T-helper 2 cell (primary cell): ENCODE results near the gene CYP17A1.
"Not testable (repeated sequence)": the region's sequence is repeated elsewhere in the genome, so short reads cannot be mapped to it uniquely, and the experiment has no call there.

Source experiments
- DNase-seq, 5 experiments: peaks; one replicate each; pipeline versions ENCODE4 v3.0.0 to v3.0.0-alpha.2; 2012 to 2022

The CYP17A1 gene

DNA sequence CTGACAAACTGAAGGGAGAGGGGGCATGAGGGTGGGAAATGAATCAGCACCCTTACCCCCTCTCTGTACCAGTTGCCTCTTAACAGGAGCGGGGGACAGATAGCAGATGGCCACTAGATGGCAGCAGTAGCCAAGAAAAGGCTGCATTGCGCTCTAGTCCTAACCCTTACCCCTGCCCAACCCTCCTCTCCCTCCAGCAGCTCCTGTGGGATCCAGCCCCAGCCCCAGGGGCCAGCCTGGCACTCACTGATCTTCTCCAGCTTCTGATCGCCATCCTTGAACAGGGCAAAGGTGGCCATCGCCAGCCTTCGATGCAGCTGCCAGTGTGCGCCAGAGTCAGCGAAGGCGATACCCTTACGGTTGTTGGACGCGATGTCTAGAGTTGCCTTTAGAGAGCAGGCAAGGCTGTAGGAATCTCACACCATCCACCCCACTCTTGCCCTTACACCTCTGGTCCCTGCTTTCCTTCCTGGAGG, 2.2 kb downstream of the CYP17A1 start:
- peak; percentile 33 to 73 (median 62) for DNase-seq

DNA sequence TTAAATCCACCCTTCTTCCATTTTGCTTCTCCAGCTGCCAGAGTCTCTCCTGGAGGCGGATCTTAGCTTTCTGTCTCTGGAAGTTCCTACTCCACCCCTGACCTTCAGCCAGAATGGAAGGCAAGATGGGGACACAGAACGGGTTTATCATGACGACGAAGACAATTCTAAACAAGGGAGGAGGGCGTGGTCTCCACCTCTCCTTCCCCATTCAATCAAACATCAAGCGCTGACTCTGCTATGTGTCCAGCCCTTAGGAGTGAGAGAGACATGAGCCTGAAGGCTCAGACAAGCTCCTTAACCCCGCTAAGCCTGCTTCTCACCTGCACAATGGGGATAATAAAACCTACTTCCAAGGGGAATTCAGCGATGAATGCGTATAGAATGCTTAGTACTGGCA, 3.1 kb downstream of the CYP17A1 start:
- DNase-seq, result no peak

DNA sequence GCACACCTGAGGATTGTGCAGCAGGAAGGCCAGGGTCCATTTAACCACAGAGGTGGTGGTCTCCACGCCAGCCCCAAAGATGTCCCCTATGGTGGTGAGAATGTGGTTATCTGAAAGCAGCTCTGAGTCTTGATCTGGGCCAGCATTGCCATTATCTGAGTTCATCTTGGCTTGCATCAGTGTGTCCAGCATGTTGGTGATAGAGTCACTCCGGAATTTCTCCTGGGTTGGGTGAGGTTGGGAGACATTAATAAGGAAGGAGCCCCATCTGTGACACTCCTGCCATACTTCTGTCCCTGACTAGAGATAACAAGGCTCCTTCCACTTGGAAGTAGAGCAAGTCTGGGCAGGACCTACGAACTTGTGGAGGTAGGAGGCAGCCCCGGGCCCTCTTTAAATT, 4.2 kb downstream of the CYP17A1 start:
- no peak for DNase-seq

DNA sequence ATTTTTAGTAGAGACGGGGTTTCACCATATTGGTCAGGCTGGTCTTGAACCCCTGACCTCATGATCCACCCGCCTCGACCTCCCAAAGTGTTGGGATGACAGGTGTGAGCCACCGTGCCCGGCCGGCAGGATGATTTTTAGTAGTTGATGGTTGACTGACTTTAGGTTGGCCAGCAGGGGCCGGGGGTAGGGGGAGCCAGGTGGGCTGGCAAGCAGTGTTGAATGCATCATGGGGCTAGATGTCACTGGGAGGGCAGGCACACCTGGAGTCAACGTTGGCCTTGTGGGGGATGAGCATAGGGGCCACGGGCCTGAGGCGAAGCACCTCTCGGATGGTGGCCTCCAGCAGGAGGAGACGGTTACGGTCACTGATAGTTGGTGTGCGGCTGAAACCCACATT, 5.0 kb downstream of the CYP17A1 start:
- no peak for DNase-seq

DNA sequence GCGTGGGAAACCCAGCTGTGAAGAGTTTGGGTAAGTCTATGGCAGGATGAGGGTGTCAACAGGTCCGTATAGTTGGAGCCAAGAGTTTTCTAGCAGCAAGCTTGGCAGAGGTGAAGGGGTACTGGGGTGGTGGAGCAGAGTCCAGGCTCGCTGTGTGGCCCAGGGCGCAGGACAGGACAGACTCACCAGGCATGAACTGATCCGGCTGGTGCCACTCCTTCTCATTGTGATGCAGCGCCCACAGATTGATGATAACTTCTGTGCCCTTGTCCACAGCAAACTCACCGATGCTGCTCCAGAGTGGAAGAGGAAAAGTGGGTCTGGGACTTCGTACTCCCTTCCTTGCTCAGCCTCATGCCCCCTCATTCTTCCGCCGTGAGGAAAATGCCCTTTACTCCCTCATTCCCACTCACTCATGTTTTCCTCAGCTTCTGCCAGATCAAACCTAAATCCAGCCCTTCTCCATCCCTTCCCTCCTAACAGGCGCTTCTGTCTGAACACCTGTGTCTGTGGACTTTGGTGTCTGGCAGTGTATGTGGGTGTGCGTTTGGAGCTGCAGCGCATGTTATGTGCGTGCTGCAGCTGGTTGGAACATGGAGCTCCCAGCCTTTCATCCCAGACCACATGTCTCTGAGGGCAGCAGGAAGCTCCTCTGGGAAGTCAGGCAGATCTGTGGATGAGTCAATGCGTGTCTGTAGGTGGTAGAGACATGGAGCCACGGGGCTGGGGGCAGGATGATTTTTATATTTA, 5.7 kb downstream of the CYP17A1 start:
- no peak for DNase-seq

DNA sequence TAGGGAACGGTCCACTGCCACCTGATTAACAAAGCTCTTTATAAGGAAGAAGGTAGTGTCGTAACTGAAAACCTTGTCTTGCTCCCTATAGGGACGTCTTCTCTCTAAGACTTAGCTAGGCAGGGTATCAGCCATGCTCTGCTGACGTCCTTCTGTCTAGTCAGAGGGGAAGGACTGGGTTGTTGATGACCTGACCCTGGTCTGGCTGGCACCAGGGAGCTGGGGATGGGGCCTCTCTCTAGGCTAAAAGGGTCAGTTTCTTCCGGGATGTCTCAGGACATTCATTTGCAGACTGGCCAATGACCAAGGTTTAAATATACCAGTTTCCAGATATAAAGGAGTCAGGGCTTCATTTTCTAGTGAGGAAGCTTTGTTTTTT, 9.6 kb downstream of the CYP17A1 start:
- no peak for DNase-seq

DNA sequence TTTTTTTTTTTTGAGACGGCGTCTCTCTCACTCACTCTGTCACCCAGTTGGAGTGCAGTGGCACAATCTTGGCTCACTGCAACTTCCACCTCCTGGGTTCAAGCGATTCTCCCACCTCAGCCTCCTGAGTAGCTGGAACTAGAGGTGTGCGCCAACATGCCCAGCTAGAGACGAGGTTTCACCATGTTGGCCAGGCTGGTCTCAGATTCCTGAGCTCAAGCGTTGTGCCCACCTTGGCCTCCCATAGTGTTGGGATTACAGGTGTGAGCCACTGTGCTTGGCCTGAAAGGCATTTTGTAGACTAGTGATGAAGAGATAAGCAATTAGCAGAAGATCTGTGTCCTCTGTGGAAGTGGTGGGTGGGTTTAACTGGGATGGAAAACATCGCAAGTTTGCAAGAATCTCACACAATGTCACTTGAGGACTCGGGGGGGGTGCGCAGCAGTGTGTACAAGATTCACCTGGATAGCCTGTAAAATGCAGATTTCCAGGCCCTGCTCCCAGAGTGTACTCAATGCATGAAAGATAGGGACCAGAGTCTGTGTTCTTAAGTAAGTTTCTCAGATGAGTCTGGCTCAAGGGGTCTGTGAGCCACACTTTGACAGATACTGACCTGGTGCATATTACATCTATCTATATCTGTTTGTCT, 10.9 kb downstream of the CYP17A1 start:
- no peak for DNase-seq

DNA sequence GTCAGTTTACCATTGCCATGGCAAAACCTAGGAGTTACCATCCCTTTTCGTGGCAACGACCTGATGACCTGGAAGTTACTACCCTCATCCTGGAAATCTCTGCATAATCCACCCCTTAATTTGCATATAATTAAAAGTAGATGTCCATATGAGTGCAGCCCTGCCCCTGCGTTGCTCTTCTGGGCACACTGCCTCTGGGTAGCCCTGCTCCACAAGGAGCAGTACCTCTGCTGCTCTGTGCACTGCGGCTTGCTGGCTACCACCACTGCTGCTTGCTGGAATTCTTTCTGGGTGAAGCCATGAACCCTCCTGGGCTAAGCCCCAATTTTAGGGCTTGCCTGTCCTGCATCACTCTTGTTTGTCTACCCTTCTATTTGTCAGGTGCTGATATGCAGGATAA, 12.5 kb downstream of the CYP17A1 start:
- no peak for DNase-seq

DNA sequence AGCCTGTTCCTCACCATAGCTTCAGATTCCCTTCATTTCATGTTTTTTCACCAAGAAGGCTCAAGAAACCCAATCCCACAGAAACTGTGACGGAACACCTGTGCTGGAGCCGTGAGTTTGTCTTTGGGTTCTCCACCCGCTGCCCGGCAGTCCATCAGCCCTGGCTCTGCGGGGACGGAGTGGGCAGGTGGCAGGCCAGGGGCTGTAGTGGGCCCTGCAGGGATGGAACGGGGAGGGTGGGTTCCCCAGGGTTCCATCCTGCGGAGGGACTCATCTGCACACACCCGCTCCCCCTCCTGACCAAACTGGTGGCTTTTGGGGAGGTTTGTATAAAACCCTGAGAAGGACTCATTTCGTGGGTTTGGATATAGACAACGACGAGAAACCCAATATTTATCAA, 15.0 kb downstream of the CYP17A1 start:
- DNase-seq, result no peak

DNA sequence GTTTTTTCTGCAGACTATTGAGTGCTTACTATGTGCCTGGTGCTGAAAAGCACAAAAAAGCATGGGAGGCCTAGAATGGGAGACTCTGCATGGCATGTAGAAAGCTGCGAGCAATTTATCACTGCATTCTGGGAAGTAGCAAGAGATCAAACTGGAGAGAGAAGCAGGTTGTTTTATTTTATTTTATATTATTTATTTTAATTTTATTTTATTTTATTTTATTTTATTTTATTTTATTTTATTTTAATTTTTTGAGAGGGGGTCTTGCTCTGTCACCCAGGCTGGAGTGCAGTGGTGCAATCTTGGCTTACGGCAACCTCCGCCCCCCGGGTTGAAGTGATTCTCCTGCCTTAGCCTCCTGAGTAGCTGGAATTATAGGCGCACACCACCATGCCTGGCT, 17.2 kb downstream of the CYP17A1 start:
- DNase-seq, result not testable (repeated sequence)

DNA sequence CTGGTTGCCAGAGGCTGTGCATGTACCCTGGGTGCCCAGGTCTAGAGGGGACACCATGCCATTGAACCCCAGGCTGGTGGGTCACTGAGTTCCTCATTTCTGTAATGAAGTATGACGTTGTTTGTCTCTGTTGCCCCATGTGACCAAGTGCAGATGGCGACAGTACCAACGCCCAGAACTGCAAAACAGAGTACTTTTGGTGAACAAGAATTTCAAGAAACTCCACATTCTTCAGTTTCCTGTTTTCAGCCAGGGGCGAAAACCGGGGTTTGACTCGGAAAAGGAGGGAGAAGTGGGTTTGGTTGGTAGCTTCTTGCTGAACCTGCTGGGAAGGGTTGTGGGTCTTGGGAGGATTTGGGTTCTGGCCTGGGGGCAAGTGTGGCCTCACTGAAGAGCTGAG, 18.2 kb downstream of the CYP17A1 start:
- DNase-seq, result no peak

DNA sequence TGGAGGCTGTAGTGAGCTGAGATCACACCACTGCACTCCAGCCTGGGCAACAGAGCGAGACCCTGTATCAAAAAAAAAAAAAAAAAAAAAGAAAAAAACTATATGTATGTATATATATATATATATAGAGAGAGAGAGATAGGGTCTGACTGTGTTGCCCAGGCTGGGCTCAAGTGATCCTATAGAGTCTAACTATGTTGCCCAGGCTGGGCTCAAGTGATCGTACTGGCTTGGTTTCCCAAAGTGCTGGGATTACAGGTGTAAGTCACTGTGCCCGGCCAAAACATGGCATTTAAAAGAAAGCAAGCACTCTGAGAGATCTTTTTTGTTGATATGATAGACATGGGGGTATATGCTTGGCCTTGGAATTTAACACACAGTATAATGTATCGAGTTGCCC, 20.0 kb downstream of the CYP17A1 start:
- no peak for DNase-seq

DNA sequence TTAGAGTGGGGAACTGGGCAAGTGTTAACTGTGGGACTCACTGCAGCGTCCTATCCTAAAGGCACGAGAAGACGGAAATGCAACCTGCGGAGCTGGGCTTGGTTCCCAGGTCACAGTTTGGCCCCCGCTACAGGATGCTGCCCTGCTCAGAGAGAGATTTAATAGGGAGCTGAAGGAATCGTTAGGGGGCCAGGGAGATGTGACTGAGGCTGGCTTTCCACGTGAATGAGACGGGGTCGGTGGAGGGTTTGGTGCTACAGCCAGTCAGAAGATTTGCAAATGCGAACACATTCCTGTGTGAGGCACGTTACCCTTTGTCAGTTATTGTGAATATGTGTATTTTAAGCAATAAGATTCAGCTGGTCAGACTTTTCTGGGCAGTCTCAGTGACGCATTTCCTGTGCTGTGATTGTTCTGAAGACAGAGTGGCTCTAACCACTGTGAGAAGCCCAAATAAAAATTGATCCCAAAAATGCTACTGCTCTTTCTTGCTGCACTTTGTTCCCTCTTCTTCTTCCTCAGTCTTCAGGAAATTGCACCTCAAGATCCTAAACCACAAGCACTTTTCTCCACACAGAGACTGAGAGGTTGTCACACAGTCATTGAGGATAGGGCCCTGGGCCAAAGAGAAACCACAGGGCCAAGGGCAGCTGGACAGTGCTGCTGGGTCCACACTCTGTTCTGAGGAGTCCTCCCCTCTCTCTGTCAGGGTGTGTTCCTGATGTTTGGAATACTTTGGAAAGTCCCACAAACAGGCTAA, 21.2 kb downstream of the CYP17A1 start:
- DNase-seq, result no peak

DNA sequence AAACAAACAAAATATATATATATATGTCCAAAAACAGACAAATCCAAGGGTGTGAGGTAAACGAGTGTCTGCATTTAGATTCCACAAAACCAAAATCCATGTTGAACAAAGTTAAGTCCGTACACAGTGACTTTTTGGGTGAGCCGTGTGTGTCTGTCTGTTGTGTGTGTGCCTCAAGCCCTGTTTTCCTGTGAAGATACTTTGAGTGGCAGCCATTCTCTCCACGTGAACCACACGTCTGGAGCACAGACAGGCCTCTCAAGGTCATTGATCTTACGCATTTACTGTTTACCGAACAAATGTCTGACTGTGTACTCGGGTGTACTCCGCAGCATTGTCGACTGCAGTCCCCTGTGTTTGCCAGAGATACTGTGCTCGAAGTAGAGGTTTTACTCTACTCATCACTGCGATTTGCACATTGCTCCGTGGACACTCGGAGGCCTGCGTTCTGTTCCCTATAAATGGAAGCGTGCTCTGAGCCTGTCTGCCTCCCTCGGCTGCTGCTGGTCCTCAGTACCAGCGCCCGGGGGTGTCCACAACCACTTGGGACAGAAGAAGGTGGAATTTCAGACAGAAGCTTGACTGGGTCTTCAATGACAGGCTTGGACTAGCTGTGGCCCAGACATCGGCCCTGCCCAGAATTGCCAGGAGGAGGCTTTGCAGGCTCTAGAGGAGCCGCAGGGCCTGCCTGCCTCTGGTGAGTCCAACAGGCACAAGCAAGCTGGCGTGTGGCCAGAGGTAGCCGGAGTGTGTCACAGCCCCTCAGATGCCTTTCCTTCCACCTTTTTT, 22.1 kb downstream of the CYP17A1 start:
- DNase-seq, result no peak

DNA sequence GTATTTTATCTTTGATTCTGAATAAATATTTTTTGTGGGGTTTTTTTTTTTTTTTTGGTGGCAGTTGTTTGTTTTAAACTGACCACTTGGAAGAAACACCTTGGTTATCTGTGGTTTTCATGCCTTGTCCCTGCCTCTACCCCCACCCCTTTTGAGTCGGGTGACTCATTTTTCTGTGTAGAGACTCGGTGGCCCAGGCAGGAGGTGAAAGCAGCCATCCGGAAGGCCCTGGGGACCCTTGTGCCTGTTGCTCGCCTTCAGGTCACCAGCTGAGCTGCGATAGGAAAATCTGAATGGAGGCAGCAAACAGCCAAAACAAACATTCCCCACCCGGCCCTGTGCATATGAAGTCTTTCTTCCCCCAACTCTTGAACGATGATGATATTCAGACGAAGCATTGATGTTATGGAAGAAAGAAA, 22.8 kb downstream of the CYP17A1 start:
- no peak for DNase-seq

DNA sequence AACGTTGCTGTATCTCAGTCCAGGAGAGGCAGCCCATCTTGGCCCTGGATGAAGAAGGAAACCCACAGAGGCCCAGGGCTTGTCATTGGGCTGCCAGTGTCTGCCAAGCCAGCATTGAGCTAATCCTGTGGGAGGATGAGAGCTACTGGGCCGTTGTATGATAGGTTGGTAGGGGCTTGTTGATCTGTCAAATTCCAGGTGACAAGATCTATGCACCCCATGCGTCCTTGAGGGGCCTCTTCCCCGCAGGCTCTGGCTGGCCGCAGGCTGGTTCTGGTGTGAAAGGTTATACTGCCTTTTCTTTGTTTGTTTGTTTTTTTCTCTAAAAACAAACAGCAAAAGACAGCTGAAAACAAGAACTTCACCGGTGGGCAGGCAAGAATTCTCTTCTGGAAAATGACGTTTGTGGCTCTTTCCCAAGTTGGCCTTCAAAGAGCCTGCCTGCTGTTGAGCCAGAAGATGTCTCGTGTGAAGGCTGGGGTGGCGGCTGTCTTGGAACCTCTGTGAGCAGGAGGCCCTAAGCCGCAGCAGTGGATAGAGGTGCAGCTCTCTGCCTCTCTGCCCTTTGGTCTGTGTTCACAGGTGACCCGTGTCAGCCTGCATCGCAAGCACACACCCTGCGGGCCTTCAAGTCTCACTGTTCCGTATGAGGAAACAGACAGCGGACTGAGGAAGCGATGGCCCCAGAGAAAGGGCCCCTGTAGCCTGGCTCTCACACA, 23.3 kb downstream of the CYP17A1 start:
- no peak for DNase-seq

DNA sequence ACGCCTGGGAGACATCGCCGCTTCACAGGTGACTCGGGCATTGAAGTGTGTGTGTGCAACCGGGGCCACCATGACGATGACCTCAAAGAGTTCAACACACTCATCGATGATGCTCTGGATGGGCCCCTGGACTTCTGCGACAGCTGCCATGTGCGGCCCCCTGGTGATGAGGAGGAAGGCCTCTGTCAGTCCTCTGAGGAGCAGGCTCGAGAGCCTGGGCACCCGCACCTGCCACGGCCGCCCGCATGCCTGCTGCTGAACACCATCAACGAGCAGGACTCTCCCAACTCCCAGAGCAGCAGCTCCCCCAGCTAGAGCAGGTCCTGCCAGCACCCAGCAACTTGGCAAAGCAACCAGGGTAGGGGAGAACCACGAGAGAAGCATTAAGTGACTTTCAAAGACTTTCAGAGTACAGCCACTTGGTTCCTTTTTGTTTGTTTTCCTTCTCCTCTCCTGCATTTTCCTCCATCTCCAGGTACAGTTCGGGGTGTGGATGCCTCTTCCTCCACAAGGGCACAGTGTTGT, 24.1 kb downstream of the CYP17A1 start:
- no peak for DNase-seq

DNA sequence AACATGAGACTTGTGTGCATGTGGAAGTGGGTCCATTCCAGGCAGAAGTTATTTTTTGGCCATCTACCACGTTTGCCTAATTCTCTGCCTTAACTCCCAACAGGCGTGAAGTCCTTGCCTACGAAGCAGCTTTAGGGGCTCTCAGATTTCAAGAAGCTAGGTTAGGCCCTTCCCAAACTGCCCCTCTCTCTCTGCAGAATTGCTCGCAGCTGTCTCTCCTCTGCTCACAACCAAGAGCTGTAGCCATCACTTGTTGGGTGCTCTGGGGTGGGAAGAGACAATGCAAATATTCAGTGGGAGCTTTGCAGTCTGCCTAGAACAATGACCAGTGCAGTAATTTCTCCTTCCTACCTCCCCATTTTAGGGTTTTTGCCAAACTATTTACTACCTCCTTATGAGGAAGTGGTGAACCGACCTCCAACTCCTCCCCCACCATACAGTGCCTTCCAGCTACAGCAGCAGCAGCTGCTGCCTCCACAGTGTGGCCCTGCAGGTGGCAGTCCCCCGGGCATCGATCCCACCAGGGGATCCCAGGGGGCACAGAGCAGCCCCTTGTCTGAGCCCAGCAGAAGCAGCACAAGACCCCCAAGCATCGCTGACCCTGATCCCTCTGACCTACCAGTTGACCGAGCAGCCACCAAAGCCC, 24.9 kb downstream of the CYP17A1 start:
- peak in 1 of 5 experiments; percentile 86 for DNase-seq

DNA sequence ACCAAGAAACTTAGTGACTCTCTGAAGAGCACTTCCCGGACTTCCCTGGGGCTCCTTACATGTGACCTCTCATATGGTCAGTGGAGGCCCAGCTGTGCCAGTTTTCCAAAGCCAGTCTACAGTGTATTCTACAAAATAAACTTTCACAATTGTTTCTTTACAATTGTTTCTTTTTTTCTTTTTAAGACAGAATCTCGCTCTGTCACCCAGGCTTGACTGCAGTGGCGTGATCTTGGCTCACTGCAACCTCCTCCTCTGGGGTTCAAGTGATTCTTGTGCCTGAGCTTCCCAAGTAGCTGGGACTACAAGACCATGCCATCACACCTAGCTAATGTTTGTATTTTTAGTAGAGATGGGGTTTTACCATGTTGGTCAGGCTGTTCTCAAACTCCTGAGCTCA, 25.9 kb downstream of the CYP17A1 start:
- DNase-seq, result no peak

DNA sequence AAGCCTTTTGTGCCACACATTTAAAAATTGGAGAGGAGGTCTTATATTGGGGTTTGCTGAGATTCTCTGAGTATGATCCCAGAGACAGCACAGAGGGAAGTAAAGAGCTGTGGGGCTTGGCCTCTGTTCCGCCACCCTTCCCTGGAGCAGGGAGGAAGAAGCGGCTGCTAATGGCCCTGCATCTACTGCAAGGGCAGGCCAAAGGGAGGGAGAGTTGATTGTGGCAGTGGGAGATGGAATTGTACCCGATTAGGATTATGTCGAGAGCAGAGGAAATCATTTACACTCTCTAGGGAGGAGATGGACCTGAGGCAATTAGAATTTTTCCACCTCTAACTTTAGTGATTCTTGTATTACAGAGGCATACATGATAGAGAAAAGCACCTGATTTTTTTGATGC, 28.8 kb downstream of the CYP17A1 start:
- DNase-seq, result no peak

DNA sequence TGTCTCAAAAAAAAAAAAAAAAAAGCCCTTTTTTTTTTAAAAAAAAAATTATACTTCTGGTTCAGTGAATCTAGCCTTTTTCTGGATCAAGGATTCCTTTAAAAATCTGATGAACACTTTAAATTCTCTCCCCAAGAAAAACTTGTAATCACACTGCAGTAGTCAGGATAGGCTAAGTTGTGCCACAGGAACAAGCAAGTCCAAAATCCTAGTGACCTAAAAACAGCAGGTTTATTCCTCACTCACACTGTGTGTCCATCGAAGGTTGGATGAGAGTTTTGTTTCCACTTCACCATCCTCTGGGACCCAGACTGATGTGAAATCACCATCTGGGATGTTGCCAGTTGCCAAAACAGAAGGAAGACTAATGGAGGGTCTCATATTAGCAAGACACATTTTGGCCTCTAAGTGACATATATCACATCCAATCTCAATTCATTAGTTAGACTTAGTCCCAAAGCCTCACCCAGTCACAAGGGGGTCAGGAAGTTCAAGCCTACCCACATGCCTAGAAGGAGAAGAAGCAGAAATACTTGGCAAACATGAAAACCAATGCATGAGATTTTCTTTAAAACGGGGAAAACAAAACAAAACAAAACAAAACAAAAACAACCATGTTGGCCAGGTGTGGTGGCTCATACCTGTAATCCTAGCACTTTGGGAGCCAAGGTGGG, 32.7 kb downstream of the CYP17A1 start:
- DNase-seq, result no peak
